GM12864 (cell line): ENCODE measurements around the gene OR13C2.

Experiments used
- DNase-seq: peaks from one replicate; pipeline ENCODE4 v3.0.0-alpha.2; 2011; ENCODE audit warnings: low read depth
- H3K4me3 ChIP-seq: 2 replicates; pipeline ENCODE4 v1.5.1; 2011; ENCODE audit warnings: mild to moderate bottlenecking, low read depth, low read length, control low read depth
- TF ChIP-seq, protein P1 (sequence below): IDR thresholded peaks from 2 replicates; pipeline ENCODE4 v1.5.1; 2011; ENCODE audit warnings: low read depth, mild to moderate bottlenecking, moderate library complexity, low read length, control low read depth, inconsistent platforms; ENCODE audit errors: missing control alignments

Gene OR13C2

DNA sequence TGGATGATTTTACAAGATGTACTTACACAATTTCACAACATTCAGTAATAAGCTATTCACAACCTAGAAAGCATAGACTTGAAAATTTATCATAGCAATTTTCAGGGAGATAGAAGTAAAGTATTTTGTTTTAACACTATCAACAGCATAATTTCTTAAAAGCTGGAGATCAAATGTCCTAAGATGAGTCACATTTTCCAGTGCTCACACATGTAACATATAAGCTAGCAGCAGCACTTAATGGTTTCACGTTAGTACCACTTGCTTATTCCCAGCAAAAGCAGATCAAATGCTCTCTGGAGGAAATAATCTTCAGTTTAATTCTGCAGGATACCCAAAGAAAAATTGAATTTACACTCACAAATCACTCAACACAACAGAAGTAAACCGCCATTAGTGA is 30.0 kb downstream of the OR13C2 start:
- H3K4me3 ChIP-seq = no peak overlapping the region
- TF ChIP-seq, protein P1, sequence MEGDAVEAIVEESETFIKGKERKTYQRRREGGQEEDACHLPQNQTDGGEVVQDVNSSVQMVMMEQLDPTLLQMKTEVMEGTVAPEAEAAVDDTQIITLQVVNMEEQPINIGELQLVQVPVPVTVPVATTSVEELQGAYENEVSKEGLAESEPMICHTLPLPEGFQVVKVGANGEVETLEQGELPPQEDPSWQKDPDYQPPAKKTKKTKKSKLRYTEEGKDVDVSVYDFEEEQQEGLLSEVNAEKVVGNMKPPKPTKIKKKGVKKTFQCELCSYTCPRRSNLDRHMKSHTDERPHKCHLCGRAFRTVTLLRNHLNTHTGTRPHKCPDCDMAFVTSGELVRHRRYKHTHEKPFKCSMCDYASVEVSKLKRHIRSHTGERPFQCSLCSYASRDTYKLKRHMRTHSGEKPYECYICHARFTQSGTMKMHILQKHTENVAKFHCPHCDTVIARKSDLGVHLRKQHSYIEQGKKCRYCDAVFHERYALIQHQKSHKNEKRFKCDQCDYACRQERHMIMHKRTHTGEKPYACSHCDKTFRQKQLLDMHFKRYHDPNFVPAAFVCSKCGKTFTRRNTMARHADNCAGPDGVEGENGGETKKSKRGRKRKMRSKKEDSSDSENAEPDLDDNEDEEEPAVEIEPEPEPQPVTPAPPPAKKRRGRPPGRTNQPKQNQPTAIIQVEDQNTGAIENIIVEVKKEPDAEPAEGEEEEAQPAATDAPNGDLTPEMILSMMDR = no peak
- DNase-seq = no peak

DNA sequence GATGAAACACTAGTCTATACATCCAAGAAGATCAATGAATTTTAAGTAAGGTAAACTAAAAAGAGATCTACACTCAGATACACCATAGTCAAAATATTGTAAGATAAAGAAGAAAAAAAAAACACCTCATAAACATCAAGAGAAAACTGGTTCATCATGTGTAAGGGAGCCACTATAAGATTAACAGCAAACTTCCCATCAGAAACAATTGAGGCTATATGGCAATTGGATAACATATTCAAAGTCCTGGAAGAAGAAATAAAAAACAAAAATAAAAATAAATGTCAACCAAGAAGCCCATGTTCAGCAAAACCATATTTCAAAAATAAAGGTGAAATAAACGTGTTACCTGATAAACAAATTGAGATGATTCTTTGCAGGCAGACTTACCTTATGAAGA is 32.8 kb downstream of the OR13C2 start:
- no peak overlapping the region for H3K4me3 ChIP-seq
- TF ChIP-seq, protein P1 = no peak
- DNase-seq = no peak

DNA sequence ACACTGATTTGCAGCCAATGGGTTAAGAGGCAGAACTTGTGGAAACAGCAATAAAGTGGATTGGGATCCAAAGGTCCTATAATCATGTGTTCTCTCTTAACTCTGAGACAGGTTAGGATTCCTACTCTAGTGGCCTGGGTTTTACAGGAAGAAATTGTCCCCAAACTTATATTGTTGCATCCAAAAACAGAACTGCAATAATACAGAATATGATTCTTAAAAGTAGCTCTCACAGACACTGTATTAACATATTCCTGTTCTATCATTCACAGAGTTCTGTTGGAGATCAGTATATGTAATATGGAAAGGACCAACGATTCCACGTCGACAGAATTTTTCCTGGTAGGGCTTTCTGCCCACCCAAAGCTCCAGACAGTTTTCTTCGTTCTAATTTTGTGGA is 36.6 kb downstream of the OR13C2 start, which contains the start of gene OR13C8:
Gene OR13C8 (plus strand): TSS at position 301 of the 400 bp plus-strand sequence. CDS start 0 bp downstream, at position 301.
- TF ChIP-seq, protein P1 = no peak
- H3K4me3 ChIP-seq = no peak within 1 kb of the TSS
- DNase-seq = no peak

DNA sequence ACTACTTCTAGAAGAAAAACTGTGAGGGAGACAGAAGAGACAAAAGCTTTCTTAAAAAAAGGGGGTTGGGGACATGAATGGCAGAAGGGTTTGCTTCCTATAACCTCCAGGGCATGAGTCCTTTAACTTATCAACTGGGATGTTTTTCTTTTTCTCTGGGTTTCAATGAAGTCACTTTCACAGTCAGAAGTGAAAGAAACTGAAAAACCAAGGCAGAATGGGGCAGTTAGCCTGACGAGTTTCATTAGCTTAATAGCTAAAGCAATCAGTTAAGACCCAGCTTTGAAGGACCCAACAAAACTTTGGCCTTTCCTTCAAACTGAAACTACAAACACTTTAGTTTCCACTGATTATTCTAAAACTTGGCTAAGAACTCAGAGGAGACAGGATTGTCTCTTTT is 41.1 kb downstream of the OR13C2 start:
- no peak for DNase-seq
- no peak overlapping the region for H3K4me3 ChIP-seq
- TF ChIP-seq, protein P1 = no peak

DNA sequence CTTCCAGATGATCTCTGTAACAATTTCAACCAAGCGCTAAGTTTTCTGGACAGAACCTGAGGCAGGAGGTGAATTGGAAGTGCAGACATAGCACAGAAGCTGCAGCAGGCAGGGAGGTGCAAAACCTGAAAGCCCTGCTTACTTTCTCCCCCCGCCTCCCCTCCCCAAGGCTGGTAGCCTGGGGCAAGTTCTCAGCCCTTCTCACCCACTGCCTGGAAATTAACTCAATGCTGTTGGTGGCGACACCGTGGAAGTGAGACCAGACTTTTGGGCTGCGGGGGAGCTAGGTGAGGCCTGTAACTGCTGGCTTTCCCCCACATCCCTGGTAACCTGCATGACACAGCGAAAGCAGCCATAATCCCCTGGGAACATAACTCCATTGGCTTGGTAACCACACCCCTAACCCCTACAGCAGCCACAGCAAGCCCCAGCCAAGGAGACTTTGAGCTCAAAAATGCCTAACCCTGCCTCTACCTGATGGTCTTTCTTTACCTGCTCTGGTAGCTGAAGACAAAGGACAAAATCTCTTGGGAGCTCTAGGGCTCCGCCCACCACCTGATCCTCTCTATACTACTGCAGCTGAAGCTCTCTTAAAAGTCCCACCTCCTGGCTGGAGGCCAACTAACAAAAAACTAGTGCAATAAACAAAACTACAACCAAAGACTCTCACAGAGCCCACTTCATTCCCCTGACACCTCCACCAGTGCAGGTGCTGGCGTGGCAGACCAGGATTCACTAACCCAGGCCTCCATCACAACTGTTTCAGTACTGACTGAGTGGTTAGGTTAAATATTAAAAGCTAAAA is 48.4 kb downstream of the OR13C2 start:
- TF ChIP-seq, protein P1 = no peak
- no peak for DNase-seq
- H3K4me3 ChIP-seq = no peak overlapping the region

DNA sequence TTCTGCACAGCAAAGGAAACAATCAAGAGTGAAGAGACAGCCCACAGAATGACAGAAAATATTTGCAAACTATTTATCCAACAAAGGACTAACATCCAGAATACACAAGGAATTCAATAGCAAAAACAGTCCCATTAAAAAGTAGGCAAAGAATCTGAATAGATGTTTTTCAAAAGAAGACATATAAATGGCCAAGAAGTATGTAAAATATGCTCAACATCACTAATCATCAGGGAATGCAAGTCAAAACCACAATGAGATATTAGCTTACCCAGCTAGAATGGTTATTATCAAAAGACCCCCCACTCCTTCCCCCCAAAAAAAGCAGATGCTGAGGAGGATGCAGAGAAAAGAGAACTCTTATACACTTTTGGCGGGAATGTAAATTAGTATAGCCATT is 49.9 kb downstream of the OR13C2 start:
- H3K4me3 ChIP-seq = no peak overlapping the region
- no peak for DNase-seq
- TF ChIP-seq, protein P1 = no peak
